Body of pancreas (tissue), 4 donors: ENCODE data around the gene BEGAIN.

Experiments used
- POLR2A ChIP-seq, 3 donors: fragments of 450-650 bp; IDR thresholded peaks; one replicate each; pipeline ENCODE4 v1.6.1; 2016; ENCODE audit warnings: antibody characterized with exemption in 3 of 3, mild to moderate bottlenecking in 2 of 3
- TF ChIP-seq, protein P1 (sequence below), 7 experiments: fragments of 450-650 bp in 4 of 7; fragments of 200-600 bp in 3 of 7; sonication (generic) in 3 of 7; IDR thresholded peaks; one replicate each; pipeline ENCODE4 v1.5.1; 2016 to 2019; ENCODE audit warnings: antibody characterized with exemption in 7 of 7

DNA sequence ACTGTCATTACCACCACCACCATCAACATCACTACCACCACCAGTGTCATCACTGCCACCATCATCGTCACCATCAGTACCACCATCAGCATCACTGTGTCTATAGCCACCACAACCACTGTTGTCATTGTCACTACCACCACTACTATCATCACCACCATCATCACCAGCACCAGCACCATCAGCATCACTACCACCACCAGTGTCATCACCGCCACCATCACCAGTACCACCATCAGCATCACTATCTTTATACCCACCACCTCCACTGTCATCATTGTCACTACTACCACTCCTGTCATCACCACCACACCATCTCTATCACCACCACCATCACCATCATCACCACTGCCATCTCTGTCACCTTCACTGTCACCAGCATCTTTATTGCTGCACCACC, 60.6 kb downstream of the BEGAIN start:
- TF ChIP-seq, protein P1, sequence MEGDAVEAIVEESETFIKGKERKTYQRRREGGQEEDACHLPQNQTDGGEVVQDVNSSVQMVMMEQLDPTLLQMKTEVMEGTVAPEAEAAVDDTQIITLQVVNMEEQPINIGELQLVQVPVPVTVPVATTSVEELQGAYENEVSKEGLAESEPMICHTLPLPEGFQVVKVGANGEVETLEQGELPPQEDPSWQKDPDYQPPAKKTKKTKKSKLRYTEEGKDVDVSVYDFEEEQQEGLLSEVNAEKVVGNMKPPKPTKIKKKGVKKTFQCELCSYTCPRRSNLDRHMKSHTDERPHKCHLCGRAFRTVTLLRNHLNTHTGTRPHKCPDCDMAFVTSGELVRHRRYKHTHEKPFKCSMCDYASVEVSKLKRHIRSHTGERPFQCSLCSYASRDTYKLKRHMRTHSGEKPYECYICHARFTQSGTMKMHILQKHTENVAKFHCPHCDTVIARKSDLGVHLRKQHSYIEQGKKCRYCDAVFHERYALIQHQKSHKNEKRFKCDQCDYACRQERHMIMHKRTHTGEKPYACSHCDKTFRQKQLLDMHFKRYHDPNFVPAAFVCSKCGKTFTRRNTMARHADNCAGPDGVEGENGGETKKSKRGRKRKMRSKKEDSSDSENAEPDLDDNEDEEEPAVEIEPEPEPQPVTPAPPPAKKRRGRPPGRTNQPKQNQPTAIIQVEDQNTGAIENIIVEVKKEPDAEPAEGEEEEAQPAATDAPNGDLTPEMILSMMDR (IDR thresholded peaks at IDR 0.05), result no peak
- TF ChIP-seq POLR2A (IDR thresholded peaks at IDR 0.05), result no peak
